Activated gamma-delta T cell (primary cell): ENCODE results near the gene LRRC17.
"Not testable (repeated sequence)": the region's sequence is repeated elsewhere in the genome, so short reads cannot be mapped to it uniquely, and the experiment has no call there.

Source experiments
- DNase-seq: peaks from one replicate; lab custom pipeline; 2025; lab: John Stamatoyannopoulos, UW

The LRRC17 gene

GRCh38 chr7:102942868-102943267 is 30.1 kb downstream of the LRRC17 start:
- DNase-seq = no peak

GRCh38 chr7:102943423-102944169 is 30.8 kb downstream of the LRRC17 start:
- no peak for DNase-seq

- DNase-seq = no peak
Measured at GRCh38 chr7:102944241-102944640, 31.4 kb downstream of the LRRC17 start.

GRCh38 chr7:102951839-102952238 is 39.0 kb downstream of the LRRC17 start:
- DNase-seq = no peak

GRCh38 chr7:102953406-102953805 is 40.6 kb downstream of the LRRC17 start:
- no peak for DNase-seq

GRCh38 chr7:102954359-102954758 is 41.6 kb downstream of the LRRC17 start:
- DNase-seq = not testable (repeated sequence)

- DNase-seq = not testable (repeated sequence)
Measured at GRCh38 chr7:102958004-102958403, 45.2 kb downstream of the LRRC17 start.

- DNase-seq = not testable (repeated sequence)
Measured at GRCh38 chr7:102961993-102962392, 49.2 kb downstream of the LRRC17 start.

- DNase-seq = no peak
Measured at GRCh38 chr7:102966465-102966864, 53.7 kb downstream of the LRRC17 start.

GRCh38 chr7:102967798-102968197 is 55.0 kb downstream of the LRRC17 start:
- no peak for DNase-seq

GRCh38 chr7:102973096-102973802 is 60.4 kb downstream of the LRRC17 start:
- DNase-seq = no peak

- no peak for DNase-seq
Measured at GRCh38 chr7:102974366-102975236, 61.8 kb downstream of the LRRC17 start.

GRCh38 chr7:102975854-102976253 is 63.1 kb downstream of the LRRC17 start:
- DNase-seq = no peak

- no peak for DNase-seq
Measured at GRCh38 chr7:102976493-102976892, 63.7 kb downstream of the LRRC17 start.

- DNase-seq = not testable (repeated sequence)
Measured at GRCh38 chr7:102977586-102977985, 64.8 kb downstream of the LRRC17 start.

GRCh38 chr7:102978284-102978683 is 65.5 kb downstream of the LRRC17 start:
- DNase-seq = no peak

- DNase-seq = no peak
Measured at GRCh38 chr7:102979670-102980069, 66.9 kb downstream of the LRRC17 start.

- DNase-seq = no peak
Measured at GRCh38 chr7:102981451-102981850, 68.7 kb downstream of the LRRC17 start.

- DNase-seq = no peak
Measured at GRCh38 chr7:102982235-102982634, 69.4 kb downstream of the LRRC17 start.

GRCh38 chr7:102983602-102984001 is 70.8 kb downstream of the LRRC17 start:
- DNase-seq = no peak

GRCh38 chr7:102985176-102985783 is 72.5 kb downstream of the LRRC17 start:
- DNase-seq = no peak

- no peak for DNase-seq
Measured at GRCh38 chr7:102988088-102988487, 75.3 kb downstream of the LRRC17 start.
